HepG2 (cell line): ENCODE measurements around the gene INTS1. TPM values are rescaled to one million over a fixed set of nuclear protein-coding genes. Genes with fewer than 3 reads are reported as not detected.

ENCODE experiments used
- AHR ChIP-seq: IDR thresholded peaks from 2 replicates; pipeline ENCODE4 v1.6.1; 2018; ENCODE audit warnings: missing genetic modification reagents, missing compliant biosample characterization
- ASH2L ChIP-seq: fragments of 300-600, 200-600 bp; sonication (generic); IDR thresholded peaks from 2 replicates; pipeline ENCODE4 v1.7.0; 2017; ENCODE audit warnings: low read depth, mild to moderate bottlenecking, moderate library complexity, mixed read lengths, low read length; ENCODE audit not compliant: insufficient read length
- BHLHE40 ChIP-seq: IDR thresholded peaks from 2 replicates; pipeline ENCODE4 v1.6.1; 2011; ENCODE audit warnings: low read length, improper control_type of control experiment
- ELF3 ChIP-seq: IDR thresholded peaks from 2 replicates; pipeline ENCODE4 v1.6.1; 2016; ENCODE audit warnings: missing genetic modification reagents, missing compliant biosample characterization
- FOXO4 ChIP-seq: sonication (generic); formaldehyde crosslinking; conservative IDR thresholded peaks from 2 replicates; pipeline ENCODE4 v1.8.1; 2023; ENCODE audit warnings: missing genetic modification reagents
- GATAD2A ChIP-seq: IDR thresholded peaks from 2 replicates; pipeline ENCODE4 v1.6.1; 2016
- HDAC6 ChIP-seq: fragments of 200-600 bp; sonication (generic); IDR thresholded peaks from 2 replicates; pipeline ENCODE4 v1.7.0; 2017; ENCODE audit warnings: mild to moderate bottlenecking, antibody characterized with exemption, low read length, low read depth
- KAT8 ChIP-seq: IDR thresholded peaks from 2 replicates; pipeline ENCODE4 v1.6.1; 2016; ENCODE audit warnings: missing genetic modification reagents, missing compliant biosample characterization
- KDM5B ChIP-seq: sonication (generic); formaldehyde crosslinking; IDR thresholded peaks from 2 replicates; pipeline ENCODE4 v1.4.0; 2020; ENCODE audit warnings: missing genetic modification reagents, mild to moderate bottlenecking, borderline replicate concordance
- MED1 ChIP-seq: sonication (generic); formaldehyde crosslinking; IDR thresholded peaks from 2 replicates; pipeline ENCODE4 v1.4.0; 2020; ENCODE audit warnings: missing genetic modification reagents
- MXD4 ChIP-seq: IDR thresholded peaks from 2 replicates; pipeline ENCODE4 v1.6.1; 2016; ENCODE audit warnings: mild to moderate bottlenecking, missing biosample characterization, missing genetic modification reagents
- NAIF1 ChIP-seq: sonication (generic); formaldehyde crosslinking; IDR thresholded peaks from 2 replicates; pipeline ENCODE4 v1.5.0; 2020; ENCODE audit warnings: mild to moderate bottlenecking, missing genetic modification reagents, borderline replicate concordance
- NCOA2 ChIP-seq: sonication (generic); formaldehyde crosslinking; IDR thresholded peaks from 2 replicates; pipeline ENCODE4 v1.8.0; 2022; ENCODE audit warnings: inconsistent platforms
- TBX3 ChIP-seq: fragments of 450-650 bp; IDR thresholded peaks from 2 replicates; pipeline ENCODE4 v1.6.1; 2017; ENCODE audit warnings: antibody characterized with exemption, mild to moderate bottlenecking, inconsistent platforms, borderline replicate concordance
- TEAD3 ChIP-seq: optimal IDR thresholded peaks from 2 replicates; pipeline ENCODE3; 2016; ENCODE audit warnings: borderline replicate concordance
- XRCC5 ChIP-seq: fragments of 200-400 bp; formaldehyde crosslinking; optimal IDR thresholded peaks from 2 replicates; pipeline ENCODE3; 2017; ENCODE audit warnings: mild to moderate bottlenecking, low read length
- ZBTB34 ChIP-seq: sonication (generic); formaldehyde crosslinking; IDR thresholded peaks from 2 replicates; pipeline ENCODE4 v1.8.0; 2022; ENCODE audit warnings: mild to moderate bottlenecking, missing genetic modification reagents
- ZNF10 ChIP-seq: sonication (generic); formaldehyde crosslinking; IDR thresholded peaks from 2 replicates; pipeline ENCODE4 v1.4.0; 2020; ENCODE audit warnings: mild to moderate bottlenecking, low read depth, missing genetic modification reagents, borderline replicate concordance
- ZNF280B ChIP-seq: sonication (generic); formaldehyde crosslinking; IDR thresholded peaks from 2 replicates; pipeline ENCODE4 v1.5.0; 2020; ENCODE audit warnings: missing genetic modification reagents, mild to moderate bottlenecking, borderline replicate concordance
- ZNF501 ChIP-seq: sonication (generic); formaldehyde crosslinking; IDR thresholded peaks from 2 replicates; pipeline ENCODE4 v1.5.1; 2020; ENCODE audit warnings: mild to moderate bottlenecking, moderate library complexity, missing genetic modification reagents
- ZNF574 ChIP-seq: sonication (generic); formaldehyde crosslinking; IDR thresholded peaks from 2 replicates; pipeline ENCODE4 v1.4.0; 2020; ENCODE audit warnings: missing genetic modification reagents
- ZNF777 ChIP-seq: sonication (generic); formaldehyde crosslinking; IDR thresholded peaks from 2 replicates; pipeline ENCODE4 v1.4.0; 2020; ENCODE audit warnings: missing genetic modification reagents
- polyA plus RNA-seq, 8 experiments: library from polyadenylated mRNA; depleted of rRNA in 3 of 8; stranded (reverse) in 7 of 8; unstranded in 1 of 8; fragments of >200 nt; fragmentation: Illumina TruSeq in 4 of 8; extraction: Trizol in 4 of 8; gene quantifications; 2 replicates each; pipeline versions ENCODE4 v1.2.1 to v1.2.3, GENCODE V29; 2011 to 2016; ENCODE audit warnings: low read depth in 4 of 8, missing spikeins in 1 of 8, mixed read lengths in 1 of 8; ENCODE audit not compliant: insufficient read depth in 1 of 8
- total RNA-seq, 5 experiments: library from RNA; depleted of rRNA; stranded (reverse); fragments of >200 nt; fragmentation: Illumina TruSeq; extraction: Trizol; gene quantifications; 2 replicates each; pipeline ENCODE4 v1.2.3, GENCODE V29; 2016; ENCODE audit warnings: low read depth in 1 of 5

Gene INTS1
- total and polyA plus RNA-seq, 2 of the 13 experiments (the other 11 are each of a cell fraction or from before 2014, with no cell fraction given), result 13.7 to 29.0 TPM

GRCh38 chr7:1458683-1459511, 45.3 kb downstream of the INTS1 start, which contains the start of gene MICALL2 (continued):
- TF ChIP-seq MXD4 (CRISPR knock-in tag), result no peak; the same call in 1 of the 2 replicates
- TF ChIP-seq NCOA2 (CRISPR knock-in tag), result no peak
- 0 out of 2 replicates have a peak, but pooled peaks have one; percentile 12 for TF ChIP-seq ZNF574 (CRISPR knock-in tag)
- no peak for TF ChIP-seq TBX3
- peak; percentile 7 for TF ChIP-seq XRCC5
- 0 out of 2 replicates have a peak, but pooled peaks have one; percentile 10 for TF ChIP-seq BHLHE40
- TF ChIP-seq MED1 (CRISPR knock-in tag), result no peak; the same call in 1 of the 2 replicates
- TF ChIP-seq FOXO4, result no peak
- no peak for TF ChIP-seq ZNF501 (CRISPR knock-in tag)
- no peak for TF ChIP-seq ZNF10 (CRISPR knock-in tag)
- no peak for TF ChIP-seq ZNF280B
- TF ChIP-seq HDAC6, result no peak
- no peak for TF ChIP-seq ELF3 (CRISPR knock-in tag)
- TF ChIP-seq TEAD3 (CRISPR knock-in tag), result peak; percentile 32
- TF ChIP-seq KAT8 (CRISPR knock-in tag), result no peak
- TF ChIP-seq AHR (CRISPR knock-in tag), result no peak
- TF ChIP-seq ZBTB34 (CRISPR knock-in tag), result no peak
- TF ChIP-seq ZNF777 (CRISPR knock-in tag), result peak; percentile 72
- no peak for TF ChIP-seq NAIF1 (CRISPR knock-in tag)
- TF ChIP-seq ASH2L, result peak; percentile 20
- no peak; the same call in 1 of the 2 replicates for TF ChIP-seq KDM5B (CRISPR knock-in tag)
- TF ChIP-seq GATAD2A (CRISPR knock-in tag), result no peak
